A673 (cell line): ENCODE data around the gene SNX2.

Experiments
- CTCF ChIP-seq: fragments of 300-800, 200-600 bp; sonication (generic); conservative IDR thresholded peaks from 2 replicates; pipeline ENCODE4 v1.5.1; 2017; ENCODE audit warnings: low read depth, mild to moderate bottlenecking, antibody characterized with exemption, low read length, moderate library complexity, mixed read lengths
- EZH2 ChIP-seq: fragments of 200-600 bp; sonication (generic); IDR thresholded peaks from 2 replicates; pipeline ENCODE4 v1.6.1; 2017; ENCODE audit warnings: borderline replicate concordance, low read depth, mild to moderate bottlenecking, mixed read lengths, antibody characterized with exemption, low read length; ENCODE audit not compliant: poor library complexity, severe bottlenecking

- TF ChIP-seq EZH2 (no peak), CTCF (no peak)
Observed at GRCh38 chr5:122779451-122779850, 4.6 kb downstream of the SNX2 start.
